ENCODE data around the gene DPYD.

DNA sequence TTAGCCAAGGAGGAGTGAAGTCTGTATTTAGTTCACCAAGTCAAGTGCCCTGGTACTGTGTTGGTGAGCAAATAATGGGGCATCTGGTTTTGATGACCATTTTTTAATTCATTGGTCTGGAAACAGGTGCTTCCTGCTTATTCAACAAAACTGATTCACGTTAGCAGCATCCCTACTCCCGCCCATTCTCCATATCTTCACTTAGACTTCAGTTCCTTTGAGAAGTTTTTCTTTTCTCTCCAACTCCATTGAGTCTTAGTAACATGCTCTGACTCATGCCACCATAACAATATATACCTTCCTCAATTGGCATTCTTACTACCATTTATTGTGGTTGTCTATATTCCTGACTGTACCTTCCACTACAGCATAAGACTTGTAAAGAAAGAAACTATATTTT is 468.9 kb downstream of the DPYD start:
- no peak for TF ChIP-seq POLR2AphosphoS5 (IDR thresholded peaks at IDR 0.05; ENCODE audit: control insufficient read depth, insufficient read depth, low read depth, low read length)
- TF ChIP-seq ZNF140 (CRISPR knock-in tag; IDR thresholded peaks at IDR 0.05) = no peak
- no peak for TF ChIP-seq CHD2 (IDR thresholded peaks at IDR 0.05; ENCODE audit: low read depth, low read length)
- TF ChIP-seq GTF2F1 (IDR thresholded peaks at IDR 0.05; ENCODE audit: low read depth, low read length) = no peak
- TF ChIP-seq, protein P1, sequence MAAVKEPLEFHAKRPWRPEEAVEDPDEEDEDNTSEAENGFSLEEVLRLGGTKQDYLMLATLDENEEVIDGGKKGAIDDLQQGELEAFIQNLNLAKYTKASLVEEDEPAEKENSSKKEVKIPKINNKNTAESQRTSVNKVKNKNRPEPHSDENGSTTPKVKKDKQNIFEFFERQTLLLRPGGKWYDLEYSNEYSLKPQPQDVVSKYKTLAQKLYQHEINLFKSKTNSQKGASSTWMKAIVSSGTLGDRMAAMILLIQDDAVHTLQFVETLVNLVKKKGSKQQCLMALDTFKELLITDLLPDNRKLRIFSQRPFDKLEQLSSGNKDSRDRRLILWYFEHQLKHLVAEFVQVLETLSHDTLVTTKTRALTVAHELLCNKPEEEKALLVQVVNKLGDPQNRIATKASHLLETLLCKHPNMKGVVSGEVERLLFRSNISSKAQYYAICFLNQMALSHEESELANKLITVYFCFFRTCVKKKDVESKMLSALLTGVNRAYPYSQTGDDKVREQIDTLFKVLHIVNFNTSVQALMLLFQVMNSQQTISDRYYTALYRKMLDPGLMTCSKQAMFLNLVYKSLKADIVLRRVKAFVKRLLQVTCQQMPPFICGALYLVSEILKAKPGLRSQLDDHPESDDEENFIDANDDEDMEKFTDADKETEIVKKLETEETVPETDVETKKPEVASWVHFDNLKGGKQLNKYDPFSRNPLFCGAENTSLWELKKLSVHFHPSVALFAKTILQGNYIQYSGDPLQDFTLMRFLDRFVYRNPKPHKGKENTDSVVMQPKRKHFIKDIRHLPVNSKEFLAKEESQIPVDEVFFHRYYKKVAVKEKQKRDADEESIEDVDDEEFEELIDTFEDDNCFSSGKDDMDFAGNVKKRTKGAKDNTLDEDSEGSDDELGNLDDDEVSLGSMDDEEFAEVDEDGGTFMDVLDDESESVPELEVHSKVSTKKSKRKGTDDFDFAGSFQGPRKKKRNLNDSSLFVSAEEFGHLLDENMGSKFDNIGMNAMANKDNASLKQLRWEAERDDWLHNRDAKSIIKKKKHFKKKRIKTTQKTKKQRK (IDR thresholded peaks at IDR 0.05; ENCODE audit: borderline replicate concordance, low read depth, low read length) = no peak
- TF ChIP-seq PCBP1 (IDR thresholded peaks at IDR 0.05; ENCODE audit: low read depth, low read length, poor library complexity, severe bottlenecking) = no peak
- TF ChIP-seq POLR2A (conservative IDR thresholded peaks at IDR 0.05) = no peak
